ENCODE measurements around the gene CEMIP2. TPM values are rescaled to one million over a fixed set of nuclear protein-coding genes. Genes with fewer than 3 reads are reported as not detected.
"Not testable (repeated sequence)": the region's sequence is repeated elsewhere in the genome, so short reads cannot be mapped to it uniquely, and the experiment has no call there.

CEMIP2 gene
- total RNA-seq, 2 experiments from 2014 or later: 46.5 TPM

GRCh38 chr9:71672573-71672972 is 95.7 kb downstream of the CEMIP2 start:
- peaks cover 4% of the 10 kb centered on the region for H3K9me3 Mint-ChIP-seq (ENCODE audit: insufficient read depth)
- no peak overlapping the region for H3K27ac Mint-ChIP-seq
- POLR2A ChIA-PET: no interaction called here
- H3K27me3 Mint-ChIP-seq (ENCODE audit: low read depth): peaks cover 5% of the 10 kb centered on the region
- H3K36me3 Mint-ChIP-seq (ENCODE audit: low read depth): peaks cover 5% of the 10 kb centered on the region
- CTCF ChIA-PET: no interaction called here
- DNase-seq: no peak
- H3K4me3 Mint-ChIP-seq: no peak overlapping the region
- no peak for ATAC-seq
- peaks cover 4% of the 10 kb centered on the region for H3K4me1 Mint-ChIP-seq (ENCODE audit: low read depth)

DNA sequence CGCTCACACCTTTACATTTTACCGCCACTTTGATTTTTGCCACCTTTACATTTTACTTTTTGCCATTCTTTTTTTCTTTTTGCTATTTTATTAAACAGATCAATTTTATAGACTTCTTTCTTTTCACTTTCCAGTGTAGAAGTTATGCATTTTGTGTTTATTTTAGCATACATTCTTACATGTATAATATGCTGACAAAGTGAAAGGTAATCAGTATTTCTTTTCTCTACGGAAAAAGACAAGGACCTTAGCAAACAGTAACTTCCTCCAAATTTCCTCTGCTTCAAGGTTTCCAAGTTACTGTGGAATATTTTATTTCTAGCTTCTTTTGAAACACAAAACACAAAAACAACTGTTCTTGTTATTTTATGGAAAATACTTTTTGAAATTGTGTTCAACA is 97.0 kb downstream of the CEMIP2 start:
- no peak overlapping the region for H3K27ac Mint-ChIP-seq
- CTCF ChIA-PET: no interaction called here

GRCh38 chr9:71670121-71670520 is 98.2 kb downstream of the CEMIP2 start:
- ATAC-seq (no peak), DNase-seq (no peak)
- H3K4me3 Mint-ChIP-seq: no peak overlapping the region
- peaks cover 5% of the 10 kb centered on the region for H3K27me3 Mint-ChIP-seq (ENCODE audit: low read depth)
- no peaks in the 10 kb centered on the region for H3K4me1 Mint-ChIP-seq (ENCODE audit: low read depth)
- ChIA-PET CTCF (no interaction called here), POLR2A (no interaction called here)
- no peak overlapping the region for H3K27ac Mint-ChIP-seq
- H3K36me3 Mint-ChIP-seq (ENCODE audit: low read depth): no peaks in the 10 kb centered on the region
- H3K9me3 Mint-ChIP-seq (ENCODE audit: insufficient read depth): no peaks in the 10 kb centered on the region

More for the DNA sequence above, 97.0 kb downstream of the CEMIP2 start:
- no peak for DNase-seq
- Mint-ChIP-seq H3K27me3 (ENCODE audit: low read depth) (peaks cover 5% of the 10 kb centered on the region), H3K9me3 (ENCODE audit: insufficient read depth) (peaks cover 4% of the 10 kb centered on the region), H3K36me3 (ENCODE audit: low read depth) (no peaks in the 10 kb centered on the region), H3K4me1 (ENCODE audit: low read depth) (no peaks in the 10 kb centered on the region), H3K4me3 (no peak overlapping the region)
- POLR2A ChIA-PET: no interaction called here
- ATAC-seq: no peak

DNA sequence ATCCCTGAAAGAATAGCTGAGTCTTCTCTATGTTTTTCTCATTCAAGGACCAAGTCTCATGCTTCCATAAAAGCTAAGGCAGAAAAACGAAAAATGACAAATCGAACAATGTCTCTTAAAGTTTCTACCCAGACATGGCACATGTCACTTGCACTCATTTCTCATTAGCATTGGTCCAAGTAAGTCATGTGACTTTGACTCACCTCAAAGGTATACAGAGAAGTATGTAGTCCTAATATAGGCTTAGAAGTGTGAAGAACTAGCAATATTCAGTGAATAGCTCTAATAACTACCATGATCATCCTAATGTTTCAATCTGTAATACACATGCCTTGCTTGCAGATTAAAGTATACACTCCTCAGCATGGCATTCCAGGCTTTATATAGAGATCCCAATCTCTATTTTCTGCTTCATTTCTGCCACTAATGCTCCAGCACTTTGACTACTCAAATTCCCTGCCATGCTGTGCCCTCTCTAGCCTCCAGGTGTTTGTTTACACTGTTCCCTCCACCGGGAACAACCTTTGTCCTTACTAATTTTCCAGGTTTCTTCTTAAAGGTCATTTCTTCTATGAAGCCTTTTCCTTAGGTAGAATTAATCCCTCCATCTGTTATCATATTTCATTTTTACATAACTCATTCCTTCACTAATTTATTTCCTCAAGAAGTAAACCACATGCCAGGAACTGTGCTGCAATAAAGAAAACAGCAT is 98.9 kb downstream of the CEMIP2 start:
- ChIA-PET CTCF (no interaction called here), POLR2A (no interaction called here)
- Mint-ChIP-seq H3K4me3 (no peak overlapping the region), H3K9me3 (ENCODE audit: insufficient read depth) (no peaks in the 10 kb centered on the region), H3K27ac (no peak overlapping the region), H3K36me3 (ENCODE audit: low read depth) (no peaks in the 10 kb centered on the region), H3K4me1 (ENCODE audit: low read depth) (no peaks in the 10 kb centered on the region), H3K27me3 (ENCODE audit: low read depth) (peaks cover 5% of the 10 kb centered on the region)
- ATAC-seq (no peak), DNase-seq (no peak)

GRCh38 chr9:71668717-71669116 is 99.6 kb downstream of the CEMIP2 start:
- ChIA-PET POLR2A (no interaction called here), CTCF (no interaction called here)
- H3K27me3 Mint-ChIP-seq (ENCODE audit: low read depth): peaks cover 8% of the 10 kb centered on the region
- no peak for DNase-seq
- H3K9me3 Mint-ChIP-seq (ENCODE audit: insufficient read depth): no peaks in the 10 kb centered on the region
- no peak overlapping the region for H3K27ac Mint-ChIP-seq
- H3K4me1 Mint-ChIP-seq (ENCODE audit: low read depth): no peaks in the 10 kb centered on the region
- no peaks in the 10 kb centered on the region for H3K36me3 Mint-ChIP-seq (ENCODE audit: low read depth)
- ATAC-seq: no peak
- H3K4me3 Mint-ChIP-seq: no peak overlapping the region

DNA sequence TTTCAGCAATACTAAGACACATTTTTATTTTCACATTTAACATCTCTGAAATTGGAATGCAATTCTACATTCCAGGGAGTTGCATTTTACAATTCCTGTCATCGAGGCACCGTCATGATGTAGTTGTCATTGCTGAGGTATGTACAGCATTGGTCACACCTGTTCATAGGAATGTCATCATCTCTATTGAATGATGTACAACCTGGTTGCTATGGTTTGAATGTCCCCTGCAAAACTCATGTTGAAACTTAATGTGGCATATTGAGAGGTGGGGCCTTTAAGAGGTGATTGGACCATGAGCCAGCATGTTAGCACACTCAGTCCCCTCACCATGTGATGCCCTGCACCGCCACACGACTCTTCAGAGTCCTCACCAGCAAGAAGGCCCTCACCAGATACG is 103.1 kb downstream of the CEMIP2 start:
- H3K4me1 Mint-ChIP-seq (ENCODE audit: low read depth): peaks cover 2% of the 10 kb centered on the region
- ChIA-PET CTCF (no interaction called here), POLR2A (no interaction called here)
- peaks cover 10% of the 10 kb centered on the region for H3K27me3 Mint-ChIP-seq (ENCODE audit: low read depth)
- ATAC-seq (no peak), DNase-seq (no peak)
- H3K9me3 Mint-ChIP-seq (ENCODE audit: insufficient read depth): no peaks in the 10 kb centered on the region
- no peaks in the 10 kb centered on the region for H3K36me3 Mint-ChIP-seq (ENCODE audit: low read depth)
- H3K27ac Mint-ChIP-seq: no peak overlapping the region
- no peak overlapping the region for H3K4me3 Mint-ChIP-seq

- H3K36me3 Mint-ChIP-seq (ENCODE audit: low read depth): no peaks in the 10 kb centered on the region
- no peak overlapping the region for H3K4me3 Mint-ChIP-seq
- no peak overlapping the region for H3K27ac Mint-ChIP-seq
- POLR2A ChIA-PET: no interaction called here
- H3K4me1 Mint-ChIP-seq (ENCODE audit: low read depth): peaks cover 4% of the 10 kb centered on the region
- DNase-seq (no peak), ATAC-seq (no peak)
- CTCF ChIA-PET: no interaction called here
- H3K9me3 Mint-ChIP-seq (ENCODE audit: insufficient read depth): no peaks in the 10 kb centered on the region
- H3K27me3 Mint-ChIP-seq (ENCODE audit: low read depth): peaks cover 9% of the 10 kb centered on the region
Measured at GRCh38 chr9:71664566-71664965, 103.7 kb downstream of the CEMIP2 start.

DNA sequence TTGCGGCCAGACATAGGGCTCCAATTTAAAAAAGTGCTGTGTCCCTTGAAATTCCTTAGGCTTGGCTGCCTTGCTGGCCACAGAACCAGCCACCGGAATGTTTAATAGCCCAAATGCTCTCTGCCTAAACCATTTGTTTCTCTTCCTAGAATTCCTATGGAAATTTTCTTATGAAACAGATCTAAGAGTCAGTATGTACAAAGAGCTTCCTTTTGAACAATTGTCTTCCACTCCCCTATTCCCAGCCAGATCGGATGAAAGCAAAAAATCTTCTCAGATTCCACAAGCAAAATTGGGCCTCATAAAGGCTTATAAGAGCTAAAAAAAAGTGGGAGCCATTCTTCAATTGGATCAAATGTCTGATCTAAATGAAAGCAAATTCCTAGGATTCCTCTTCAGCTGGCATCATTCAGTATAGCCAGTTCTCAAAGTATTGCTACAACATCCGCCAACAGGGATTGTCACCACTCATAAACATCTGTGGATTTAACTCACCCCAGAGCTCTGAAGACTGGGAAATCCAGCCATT is 104.3 kb downstream of the CEMIP2 start:
- Mint-ChIP-seq H3K27ac (no peak overlapping the region), H3K9me3 (ENCODE audit: insufficient read depth) (no peaks in the 10 kb centered on the region), H3K27me3 (ENCODE audit: low read depth) (peaks cover 9% of the 10 kb centered on the region), H3K4me3 (no peak overlapping the region), H3K36me3 (ENCODE audit: low read depth) (no peaks in the 10 kb centered on the region), H3K4me1 (ENCODE audit: low read depth) (peaks cover 4% of the 10 kb centered on the region)
- POLR2A ChIA-PET: no interaction called here
- CTCF ChIA-PET: no interaction called here
- ATAC-seq (no peak), DNase-seq (no peak)

GRCh38 chr9:71663216-71663615 is 105.1 kb downstream of the CEMIP2 start:
- Mint-ChIP-seq H3K27me3 (ENCODE audit: low read depth) (peaks cover 9% of the 10 kb centered on the region), H3K9me3 (ENCODE audit: insufficient read depth) (peaks cover 1% of the 10 kb centered on the region), H3K4me3 (no peak overlapping the region), H3K4me1 (ENCODE audit: low read depth) (peaks cover 4% of the 10 kb centered on the region), H3K36me3 (ENCODE audit: low read depth) (peaks cover 1% of the 10 kb centered on the region), H3K27ac (no peak overlapping the region)
- DNase-seq: no peak
- ChIA-PET POLR2A (no interaction called here), CTCF (no interaction called here)
- no peak for ATAC-seq

- ATAC-seq (no peak), DNase-seq (no peak)
- no peak overlapping the region for H3K4me3 Mint-ChIP-seq
- H3K27ac Mint-ChIP-seq: no peak overlapping the region
- peaks cover 4% of the 10 kb centered on the region for H3K4me1 Mint-ChIP-seq (ENCODE audit: low read depth)
- H3K36me3 Mint-ChIP-seq (ENCODE audit: low read depth): peaks cover 6% of the 10 kb centered on the region
- POLR2A ChIA-PET: no interaction called here
- H3K9me3 Mint-ChIP-seq (ENCODE audit: insufficient read depth): peaks cover 8% of the 10 kb centered on the region
- H3K27me3 Mint-ChIP-seq (ENCODE audit: low read depth): peaks cover 14% of the 10 kb centered on the region
- CTCF ChIA-PET: interaction anchor here (1.2 kb wide), 1 partner anchor 23 kb away, joined by 3 read pairs; no protein-coding TSS in a partner anchor
Measured at GRCh38 chr9:71662082-71662481, 106.2 kb downstream of the CEMIP2 start.

GRCh38 chr9:71657276-71657675 is 111.0 kb downstream of the CEMIP2 start:
- H3K36me3 Mint-ChIP-seq (ENCODE audit: low read depth); CTCF ChIA-PET; H3K9me3 Mint-ChIP-seq (ENCODE audit: insufficient read depth); H3K27ac Mint-ChIP-seq; H3K4me1 Mint-ChIP-seq (ENCODE audit: low read depth); POLR2A ChIA-PET; ATAC-seq; DNase-seq; H3K4me3 Mint-ChIP-seq: not testable (repeated sequence)
- H3K27me3 Mint-ChIP-seq (ENCODE audit: low read depth): peaks cover 29% of the 10 kb centered on the region

DNA sequence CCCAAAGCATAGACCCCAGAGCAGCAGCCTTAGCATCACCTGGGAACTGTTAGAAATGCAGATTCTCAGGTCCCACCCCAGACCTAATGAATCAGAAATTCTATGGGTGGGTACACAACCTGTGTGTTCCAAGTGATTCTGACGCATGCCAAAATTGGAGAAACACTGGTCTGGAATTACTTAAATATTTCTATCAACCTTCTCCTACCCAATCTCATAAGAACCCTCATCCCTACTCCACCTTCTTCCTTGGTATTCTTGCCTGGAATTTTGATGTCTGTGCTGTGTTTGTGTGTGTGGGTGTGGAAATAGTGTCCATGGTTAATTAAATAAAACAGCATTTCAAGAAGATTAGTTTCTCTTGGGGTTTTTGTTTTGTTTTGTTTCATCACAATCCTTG is 111.8 kb downstream of the CEMIP2 start:
- POLR2A ChIA-PET: no interaction called here
- peaks cover 8% of the 10 kb centered on the region for H3K4me1 Mint-ChIP-seq (ENCODE audit: low read depth)
- no peak overlapping the region for H3K4me3 Mint-ChIP-seq

GRCh38 chr9:71655778-71656177 is 112.5 kb downstream of the CEMIP2 start:
- ChIA-PET CTCF (no interaction called here), POLR2A (no interaction called here)
- no peak for DNase-seq
- H3K4me1 Mint-ChIP-seq (ENCODE audit: low read depth): peaks cover 12% of the 10 kb centered on the region
- H3K27ac Mint-ChIP-seq: no peak overlapping the region
- H3K9me3 Mint-ChIP-seq (ENCODE audit: insufficient read depth): peaks cover 8% of the 10 kb centered on the region
- H3K27me3 Mint-ChIP-seq (ENCODE audit: low read depth): peaks cover 31% of the 10 kb centered on the region
- no peak for ATAC-seq
- H3K4me3 Mint-ChIP-seq: no peak overlapping the region
- peaks cover 8% of the 10 kb centered on the region for H3K36me3 Mint-ChIP-seq (ENCODE audit: low read depth)

More for the DNA sequence above, 111.8 kb downstream of the CEMIP2 start:
- no peak for DNase-seq
- CTCF ChIA-PET: no interaction called here
- ATAC-seq: no peak
- peaks cover 8% of the 10 kb centered on the region for H3K9me3 Mint-ChIP-seq (ENCODE audit: insufficient read depth)
- peaks cover 31% of the 10 kb centered on the region for H3K27me3 Mint-ChIP-seq (ENCODE audit: low read depth)
- no peak overlapping the region for H3K27ac Mint-ChIP-seq
- peaks cover 8% of the 10 kb centered on the region for H3K36me3 Mint-ChIP-seq (ENCODE audit: low read depth)
